NCI-H748 (cell line): ENCODE data around the gene C1QTNF9.
"Not testable (repeated sequence)": the region's sequence is repeated elsewhere in the genome, so short reads cannot be mapped to it uniquely, and the experiment has no call there.

Experiments
- DNase-seq: peaks from one replicate; lab custom pipeline; 2025; ENCODE audit not compliant: unreplicated experiment; lab: John Stamatoyannopoulos, UW

The C1QTNF9 gene

DNA sequence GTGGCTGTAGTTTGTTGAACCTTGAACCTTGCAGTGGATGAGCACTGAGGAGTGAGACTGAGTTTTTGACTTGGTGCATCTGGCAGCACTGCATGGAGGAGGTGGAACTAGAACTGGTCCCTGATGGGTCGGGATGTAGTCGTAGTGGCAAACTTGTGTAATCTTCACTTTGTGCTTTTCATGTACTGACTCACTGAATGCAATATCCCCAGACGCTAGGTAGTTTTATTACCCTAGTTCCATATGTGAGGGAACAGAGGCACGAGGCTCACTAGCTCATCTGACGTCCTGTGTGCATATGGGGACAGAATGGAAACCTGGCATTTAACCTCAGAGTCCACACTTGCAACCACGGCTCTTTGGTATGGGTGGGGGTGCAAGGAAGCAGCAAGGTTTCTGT, 10.3 kb downstream of the C1QTNF9 start:
- not testable (repeated sequence) for DNase-seq

DNA sequence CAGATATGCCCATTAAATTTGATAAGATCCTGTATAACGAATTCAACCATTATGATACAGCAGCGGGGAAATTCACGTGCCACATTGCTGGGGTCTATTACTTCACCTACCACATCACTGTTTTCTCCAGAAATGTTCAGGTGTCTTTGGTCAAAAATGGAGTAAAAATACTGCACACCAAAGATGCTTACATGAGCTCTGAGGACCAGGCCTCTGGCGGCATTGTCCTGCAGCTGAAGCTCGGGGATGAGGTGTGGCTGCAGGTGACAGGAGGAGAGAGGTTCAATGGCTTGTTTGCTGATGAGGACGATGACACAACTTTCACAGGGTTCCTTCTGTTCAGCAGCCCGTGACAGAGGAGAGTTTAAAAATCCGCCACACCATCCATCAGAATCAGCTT, 12.0 kb downstream of the C1QTNF9 start:
- DNase-seq, result not testable (repeated sequence)

DNA sequence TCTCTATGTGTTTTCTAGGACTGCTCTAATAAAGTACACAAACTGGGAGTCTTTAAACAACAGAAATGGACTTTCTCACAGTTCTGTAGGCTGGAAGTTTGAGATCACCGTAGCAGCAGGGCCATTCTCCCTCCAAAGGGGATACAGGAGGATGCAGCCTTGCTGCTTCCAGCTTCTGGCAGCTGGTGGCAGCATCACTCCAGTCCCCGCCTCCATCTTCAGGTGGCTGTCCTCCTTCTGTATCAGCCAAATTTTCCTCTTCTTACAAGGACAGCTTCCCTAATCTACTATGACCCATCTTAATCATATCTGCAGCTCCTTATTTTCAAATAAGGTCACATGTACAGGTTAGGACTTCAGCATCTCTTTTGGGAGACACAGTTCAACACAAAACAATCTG, 13.1 kb downstream of the C1QTNF9 start:
- peak; percentile 34 for DNase-seq

DNA sequence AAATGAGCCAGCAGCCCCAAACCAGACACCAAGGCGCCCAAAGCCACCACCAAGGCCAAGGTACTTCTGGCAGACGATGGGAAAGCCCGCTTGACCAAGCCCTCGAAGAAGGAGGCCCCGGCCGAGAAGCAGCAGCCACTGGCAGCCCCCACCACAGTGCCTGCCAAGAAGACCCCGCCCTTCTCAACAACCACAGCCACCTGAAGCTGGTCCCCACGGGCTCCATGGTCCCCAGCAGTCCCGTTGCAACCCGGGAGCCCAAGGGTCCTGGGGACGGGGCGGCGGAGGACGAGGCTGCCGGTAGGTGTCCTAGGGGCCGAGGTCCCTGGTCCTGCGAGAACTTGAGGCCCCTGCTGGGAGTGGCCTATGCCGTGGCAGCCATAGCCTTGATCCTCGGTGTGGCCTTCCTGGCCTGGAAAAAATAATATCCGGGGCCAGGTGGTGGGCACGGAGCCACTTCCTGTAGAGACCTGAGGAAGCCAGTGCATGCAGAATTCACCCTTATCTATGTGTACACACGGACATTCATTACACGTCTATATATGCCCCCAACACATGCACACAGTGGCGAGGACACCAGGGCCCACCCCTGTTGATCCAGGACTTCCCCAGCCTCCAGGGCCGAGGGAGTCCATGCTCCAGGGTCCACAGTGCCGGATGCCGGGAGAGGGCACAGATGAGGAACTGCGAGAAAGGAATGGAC, 13.8 kb downstream of the C1QTNF9 start:
- no peak for DNase-seq

DNA sequence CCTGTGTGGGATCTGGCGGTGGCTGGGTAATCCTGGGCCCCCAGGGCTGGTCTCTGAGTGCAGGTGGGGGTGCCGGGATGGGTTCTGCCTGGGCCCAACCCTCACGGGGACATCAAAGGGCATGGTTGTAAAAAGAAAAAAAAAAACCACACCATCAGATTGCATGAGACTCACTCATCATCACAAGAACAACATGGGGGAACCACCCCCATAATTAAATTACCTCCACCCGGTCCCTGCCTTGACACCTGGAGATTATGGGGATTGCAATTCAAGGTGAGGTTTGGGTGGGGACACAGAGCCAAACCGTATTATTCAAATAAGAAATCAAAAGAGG, 14.3 kb downstream of the C1QTNF9 start:
- DNase-seq, result no peak

DNA sequence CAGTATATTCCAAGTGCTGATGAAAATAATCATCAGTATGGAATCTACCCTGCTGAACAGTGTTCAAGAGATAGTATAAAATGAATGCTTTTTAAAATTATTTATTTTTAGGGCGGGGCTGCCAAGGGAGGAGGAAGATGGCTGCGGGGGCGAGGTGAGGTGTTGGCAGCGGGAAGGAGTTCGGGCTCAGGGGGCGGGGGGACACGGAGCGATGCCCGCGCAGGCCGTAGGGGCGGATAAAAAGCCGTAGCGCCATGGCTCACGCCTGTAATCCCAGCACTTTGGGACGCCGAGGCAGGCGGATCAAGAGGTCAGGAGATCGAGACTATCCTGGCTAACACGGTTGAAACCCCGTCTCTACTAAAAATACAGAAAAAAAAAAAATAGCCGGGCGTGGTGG, 18.2 kb downstream of the C1QTNF9 start:
- not testable (repeated sequence) for DNase-seq

DNA sequence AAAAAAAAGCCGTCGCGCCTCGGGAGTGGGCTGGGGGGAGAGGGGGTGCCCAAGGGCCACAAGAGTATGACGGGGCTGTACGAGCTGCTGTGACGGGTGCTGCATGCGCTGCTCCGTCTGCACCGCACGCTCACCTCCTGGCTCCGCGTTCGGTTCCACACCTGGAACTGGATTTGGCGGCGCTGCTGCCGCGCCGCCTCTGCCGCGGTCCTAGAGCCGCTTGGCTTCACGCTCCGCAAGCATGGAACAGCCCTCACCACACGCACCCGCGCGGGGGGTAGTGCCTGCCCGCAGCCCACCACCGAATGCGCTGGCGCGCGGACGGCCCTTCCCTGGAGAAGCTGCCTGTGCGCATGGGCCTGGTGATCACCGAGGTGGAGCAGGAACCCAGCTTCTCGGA, 18.8 kb downstream of the C1QTNF9 start:
- DNase-seq, result no peak

DNA sequence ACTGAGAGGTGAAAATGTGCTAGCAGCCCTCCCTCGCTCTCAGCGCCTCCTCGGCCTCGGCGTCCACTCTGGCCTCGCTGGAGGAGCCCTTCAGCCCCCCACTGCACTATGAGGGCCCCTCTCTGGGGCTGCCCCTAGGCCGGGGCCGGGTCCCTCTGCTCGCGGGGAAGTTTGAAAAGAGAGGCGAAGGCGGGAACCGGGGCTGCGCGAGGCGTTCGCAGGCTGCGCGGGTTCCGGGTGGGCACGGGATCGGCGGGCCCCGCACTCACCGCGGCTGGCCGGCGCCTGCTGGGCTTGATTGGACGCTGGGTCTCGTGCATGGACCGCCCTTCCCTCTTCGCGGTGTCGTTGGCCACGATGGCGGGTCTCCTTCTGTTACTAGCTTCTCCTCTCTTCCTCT, 29.3 kb downstream of the C1QTNF9 start:
- DNase-seq, result no peak

DNA sequence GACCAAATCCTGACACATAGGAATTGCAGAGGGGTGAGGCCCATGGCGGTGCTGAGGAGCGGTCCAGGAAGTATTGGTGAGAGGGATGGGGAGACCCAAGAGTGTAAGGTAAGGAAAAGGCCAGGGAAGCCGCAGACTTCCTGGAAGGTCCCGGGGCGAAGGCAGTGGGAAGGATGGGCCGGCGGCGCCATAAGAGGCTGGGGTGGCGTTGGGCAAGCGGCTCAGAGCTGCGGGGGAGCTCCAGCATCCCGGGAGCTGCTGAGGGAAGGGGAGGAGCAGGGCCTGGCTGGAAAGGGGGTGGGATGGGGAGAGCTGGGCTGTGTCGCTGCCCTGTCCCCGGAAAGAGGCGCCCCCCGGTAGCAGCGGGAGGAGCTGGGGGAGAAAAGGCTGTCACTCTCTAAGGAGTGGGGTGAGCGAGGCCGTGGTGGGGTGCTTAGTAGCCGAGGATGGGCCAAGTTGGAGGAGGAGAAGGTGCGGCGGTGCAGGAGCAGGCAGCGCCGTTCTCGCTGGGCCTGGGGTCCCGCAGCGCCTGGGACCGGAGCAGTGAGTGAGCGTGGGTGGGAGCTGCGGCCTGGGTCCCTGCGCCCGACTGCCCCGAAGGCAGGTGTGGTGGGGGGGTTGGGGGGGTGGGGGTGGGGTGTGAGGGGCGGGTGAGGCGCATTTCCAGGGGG, 30.7 kb downstream of the C1QTNF9 start:
- DNase-seq, result no peak

DNA sequence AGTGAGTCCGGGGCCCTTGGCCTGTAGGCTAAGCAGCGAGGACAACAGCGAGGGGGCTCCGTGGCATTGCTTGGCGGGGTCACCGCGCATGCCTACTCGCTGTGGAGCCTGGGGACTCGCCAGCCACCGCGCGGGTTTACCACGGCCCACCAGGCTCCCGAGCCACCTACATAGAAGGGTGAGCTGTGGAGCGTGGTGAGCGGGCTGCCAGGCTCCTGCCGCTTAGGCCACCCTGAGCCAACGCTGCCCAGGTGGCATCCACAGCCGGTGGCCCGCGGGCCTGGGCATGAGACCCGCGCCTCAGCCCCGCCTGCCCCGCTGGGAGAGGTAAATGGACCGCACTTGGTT, 31.2 kb downstream of the C1QTNF9 start:
- no peak for DNase-seq

DNA sequence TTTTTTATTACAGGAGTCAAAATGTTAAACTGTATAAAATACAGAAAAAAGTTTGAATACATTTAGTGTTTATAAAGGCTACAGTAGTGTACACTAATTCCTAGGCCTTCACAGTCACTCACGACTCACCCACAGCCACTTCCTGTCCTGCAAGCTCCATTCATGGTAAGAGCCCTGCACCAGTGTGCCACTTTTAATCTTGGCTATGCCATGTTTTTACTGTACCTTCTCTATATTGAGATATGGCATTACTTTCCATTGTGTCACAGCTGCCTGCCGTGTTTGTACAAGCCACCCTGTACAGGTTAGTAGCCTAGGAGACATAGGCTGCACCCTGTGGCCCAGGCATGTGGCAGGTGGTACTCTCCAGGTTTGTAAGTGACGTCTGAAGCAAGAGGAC, 32.1 kb downstream of the C1QTNF9 start:
- peak; percentile 58 for DNase-seq

DNA sequence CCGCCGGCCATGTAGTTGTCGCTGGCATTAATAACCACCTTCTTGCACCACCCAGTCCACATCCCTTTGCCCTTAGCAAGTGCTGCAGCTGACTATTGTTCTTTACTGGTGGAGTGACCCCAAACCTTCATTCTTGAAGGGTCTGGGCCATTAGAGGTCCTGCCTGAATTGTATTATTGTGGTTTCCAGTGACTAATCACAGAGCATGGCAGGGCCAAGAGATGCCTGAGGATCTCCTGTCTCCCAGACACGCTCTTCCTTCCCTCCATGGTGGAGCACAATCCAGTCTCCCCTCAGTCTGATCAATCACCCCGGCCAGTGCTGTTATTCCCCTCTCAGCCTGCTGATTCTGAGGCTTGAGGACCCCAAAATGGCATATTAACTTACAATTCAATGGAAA, 39.0 kb downstream of the C1QTNF9 start:
- no peak for DNase-seq

DNA sequence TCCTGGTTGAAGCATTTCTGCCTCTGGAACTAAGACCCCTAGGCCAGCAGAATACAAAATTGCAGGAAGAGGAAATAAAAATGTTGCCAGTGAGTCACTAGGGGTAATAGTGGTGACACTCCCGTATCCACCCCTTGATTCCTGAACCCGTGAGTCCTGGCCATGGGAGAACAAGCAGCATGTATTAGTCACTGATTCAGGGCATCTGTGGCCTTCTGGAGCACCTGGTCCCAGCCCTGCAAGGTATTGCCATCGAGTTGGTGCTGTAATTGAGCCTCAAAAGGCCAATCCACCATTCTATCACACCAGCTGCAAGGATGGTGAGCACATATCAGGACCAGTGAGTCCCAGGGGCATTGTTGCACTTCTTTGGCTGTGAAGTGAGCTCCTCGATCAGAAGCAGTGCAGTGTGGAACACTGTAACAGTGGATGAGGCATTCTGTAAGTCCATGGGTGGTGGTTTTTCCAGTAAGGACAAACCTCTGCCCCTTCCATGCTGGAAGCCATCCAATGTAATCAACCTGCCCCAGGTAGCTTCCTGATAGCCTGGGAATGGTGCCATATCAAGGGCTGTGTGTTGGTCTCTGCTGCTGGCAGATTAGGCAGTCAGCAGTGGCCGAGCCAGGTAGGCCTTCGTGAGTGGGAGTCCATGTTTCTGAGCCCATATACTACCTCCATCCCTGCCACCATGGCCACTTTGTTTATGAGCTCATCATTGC, 39.6 kb downstream of the C1QTNF9 start:
- DNase-seq, result peak; percentile 84

DNA sequence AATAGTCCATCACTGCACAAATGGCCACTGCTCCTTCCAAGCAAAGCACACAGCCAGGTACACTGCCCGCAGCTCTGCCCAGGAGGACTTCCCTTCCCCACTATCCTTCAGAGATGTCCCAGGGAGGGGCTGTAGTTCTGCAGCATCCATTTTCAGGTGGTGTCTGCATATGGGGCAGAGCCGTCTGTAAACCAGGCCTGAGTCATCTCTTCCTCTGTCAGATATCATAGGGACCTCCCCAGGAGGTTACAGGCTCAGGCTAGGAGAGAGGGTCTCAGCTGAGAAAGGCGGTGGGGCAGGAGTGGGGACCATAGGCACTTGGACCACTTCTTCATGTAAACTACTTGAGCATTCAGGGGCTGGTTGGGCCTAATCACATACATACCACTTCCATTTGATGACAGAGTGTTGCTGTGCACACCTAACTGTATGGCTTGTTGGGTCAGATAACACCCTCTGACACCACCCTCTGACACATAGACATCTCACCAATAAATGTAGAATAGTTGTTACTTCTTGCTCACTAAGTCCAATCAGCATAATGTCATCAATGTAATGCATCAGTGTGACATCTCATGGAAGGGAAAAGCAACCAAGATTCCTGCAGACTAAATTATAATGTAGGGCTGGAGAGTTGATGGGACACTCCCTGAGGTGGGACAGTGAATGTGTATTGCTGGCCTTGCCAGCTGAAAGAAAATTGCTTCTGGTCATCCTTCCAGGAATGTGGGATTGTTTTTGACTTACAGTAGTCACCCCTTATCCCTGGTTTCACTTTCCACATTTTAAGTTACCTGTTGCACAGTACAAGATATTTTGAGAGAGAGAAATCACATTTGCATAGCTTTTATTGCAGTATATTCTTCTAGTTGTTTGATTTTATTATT, 40.6 kb downstream of the C1QTNF9 start:
- not testable (repeated sequence) for DNase-seq

DNA sequence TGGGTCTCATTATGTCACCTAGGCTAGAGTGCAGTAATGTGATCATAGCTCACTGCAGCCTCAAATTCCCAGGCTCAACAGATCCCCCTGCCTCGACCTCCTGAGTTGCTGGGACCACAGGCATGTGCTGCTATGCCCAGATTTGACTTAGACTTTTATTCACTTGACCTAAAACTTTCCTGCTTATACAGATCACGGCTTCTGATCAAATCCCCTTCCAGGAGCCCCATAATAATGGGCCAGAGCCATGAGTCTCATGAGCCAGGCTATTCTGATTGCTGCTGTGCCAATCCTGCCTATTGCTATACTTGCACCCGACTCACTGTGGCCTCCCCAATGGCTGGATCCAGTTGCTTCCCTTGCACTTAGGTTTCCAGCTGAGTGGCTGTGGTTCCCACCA, 42.0 kb downstream of the C1QTNF9 start:
- DNase-seq, result no peak

DNA sequence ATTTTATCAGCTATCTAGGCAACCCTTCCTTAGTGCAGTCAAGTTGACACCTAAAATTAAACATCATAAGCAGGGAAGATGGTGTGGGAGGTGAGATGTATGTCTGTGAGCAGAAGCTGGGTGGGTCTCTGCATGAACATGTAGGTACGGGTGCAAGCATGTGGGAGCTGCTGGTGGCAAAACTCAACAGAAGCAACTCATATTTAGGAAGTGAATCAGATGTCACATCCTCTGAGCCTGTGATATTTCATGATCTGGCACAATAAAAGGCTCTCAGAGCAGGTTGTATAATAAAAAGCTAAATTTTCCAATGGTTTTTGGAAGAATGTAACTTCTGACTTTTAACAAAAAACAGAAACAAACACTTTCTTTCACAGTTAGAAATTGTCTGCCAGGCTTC, 44.4 kb downstream of the C1QTNF9 start:
- DNase-seq, result no peak

DNA sequence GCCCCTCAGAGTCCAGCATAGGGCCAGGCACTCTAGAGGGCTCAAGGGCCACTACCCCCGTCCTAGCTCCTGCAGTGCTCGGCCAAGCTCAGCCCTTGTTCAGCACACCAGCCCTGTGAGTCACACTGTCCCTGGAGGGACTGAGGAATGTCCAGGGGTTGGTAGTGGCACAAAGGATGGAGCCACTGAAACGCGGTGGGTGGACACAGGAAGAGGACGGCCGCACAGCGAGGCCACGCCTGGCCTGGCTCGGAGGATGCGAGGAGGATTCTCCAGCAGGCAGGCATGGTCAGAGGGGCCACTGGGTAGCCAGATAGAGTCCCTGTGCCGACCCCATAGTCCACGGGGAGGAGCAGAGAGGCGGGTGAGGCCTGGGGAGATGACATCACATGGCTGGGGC, 45.7 kb downstream of the C1QTNF9 start:
- no peak for DNase-seq

DNA sequence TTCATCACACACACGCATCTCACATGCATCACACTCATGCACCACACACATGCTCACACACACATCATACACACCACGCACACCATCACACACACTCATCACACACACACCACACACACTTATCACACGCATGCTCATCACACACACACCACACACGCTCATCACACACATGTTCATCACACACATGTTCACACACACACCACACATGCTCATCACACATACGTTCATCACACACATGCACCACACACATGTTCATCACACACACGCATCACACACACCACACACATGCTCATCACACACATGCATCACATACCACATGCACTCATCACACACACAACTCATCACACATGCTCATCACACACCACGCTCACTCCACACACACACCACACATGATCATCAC, 46.9 kb downstream of the C1QTNF9 start:
- DNase-seq, result no peak

DNA sequence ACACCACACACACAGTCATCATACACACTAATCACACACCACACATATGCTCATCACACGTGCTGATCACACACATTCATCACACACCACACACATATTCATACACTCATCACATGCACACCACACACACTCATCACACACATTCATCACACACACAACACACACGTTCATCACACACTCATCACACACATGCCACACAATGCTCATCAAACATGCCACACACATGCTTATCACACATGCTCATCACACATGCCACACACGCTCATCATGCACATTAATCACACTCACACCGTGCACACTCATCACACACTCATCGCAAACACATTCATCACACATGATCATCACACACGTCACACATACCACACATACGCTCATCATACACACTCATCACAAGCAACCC, 47.5 kb downstream of the C1QTNF9 start:
- DNase-seq, result no peak

DNA sequence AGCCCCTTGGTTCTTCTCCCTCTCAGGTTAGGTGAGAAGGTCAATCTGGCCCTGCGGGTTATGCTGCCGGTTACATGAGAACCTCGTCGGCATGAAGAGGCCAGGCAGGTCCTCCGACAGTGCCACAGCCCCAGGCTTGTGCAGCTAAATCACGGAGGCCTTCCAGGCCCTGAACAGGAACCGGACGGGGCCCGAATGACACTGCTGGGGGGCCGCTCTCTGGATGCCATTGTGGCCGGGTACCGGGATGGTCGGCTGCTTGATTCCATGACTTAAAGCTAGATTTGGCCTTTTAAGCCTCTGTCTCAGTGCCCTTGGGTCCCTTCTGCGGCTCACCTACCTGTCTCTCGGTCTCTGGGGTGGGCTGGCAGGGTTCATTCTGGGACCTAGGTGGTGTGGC, 48.4 kb downstream of the C1QTNF9 start:
- DNase-seq, result no peak

DNA sequence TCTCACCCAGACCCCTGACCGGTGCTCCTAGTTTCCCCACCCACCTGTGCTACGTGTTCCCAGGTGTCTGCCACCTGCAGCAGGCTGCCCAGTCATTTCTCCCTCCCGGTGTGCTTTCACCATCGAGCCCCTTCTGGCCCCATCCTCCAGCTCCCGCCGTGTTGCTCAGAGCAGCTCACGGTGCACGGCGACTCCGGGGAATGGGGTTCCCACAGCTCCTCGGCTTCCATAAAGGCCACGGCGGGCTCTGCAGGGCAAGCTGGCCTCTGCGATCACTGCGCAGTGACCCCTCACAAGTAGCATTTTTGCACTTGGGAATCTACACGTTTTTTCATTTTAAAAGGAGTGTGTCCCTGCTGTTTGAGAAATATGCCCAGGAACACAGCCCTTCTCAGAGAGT, 49.5 kb downstream of the C1QTNF9 start:
- DNase-seq, result not testable (repeated sequence)
